ENCODE results near the gene MBTPS1. TPM values are rescaled to one million over a fixed set of nuclear protein-coding genes. Genes with fewer than 3 reads are reported as not detected.

Gene MBTPS1
- total and polyA plus RNA-seq, 2 donors from 2014 or later: 45.5 to 91.7 TPM

DNA sequence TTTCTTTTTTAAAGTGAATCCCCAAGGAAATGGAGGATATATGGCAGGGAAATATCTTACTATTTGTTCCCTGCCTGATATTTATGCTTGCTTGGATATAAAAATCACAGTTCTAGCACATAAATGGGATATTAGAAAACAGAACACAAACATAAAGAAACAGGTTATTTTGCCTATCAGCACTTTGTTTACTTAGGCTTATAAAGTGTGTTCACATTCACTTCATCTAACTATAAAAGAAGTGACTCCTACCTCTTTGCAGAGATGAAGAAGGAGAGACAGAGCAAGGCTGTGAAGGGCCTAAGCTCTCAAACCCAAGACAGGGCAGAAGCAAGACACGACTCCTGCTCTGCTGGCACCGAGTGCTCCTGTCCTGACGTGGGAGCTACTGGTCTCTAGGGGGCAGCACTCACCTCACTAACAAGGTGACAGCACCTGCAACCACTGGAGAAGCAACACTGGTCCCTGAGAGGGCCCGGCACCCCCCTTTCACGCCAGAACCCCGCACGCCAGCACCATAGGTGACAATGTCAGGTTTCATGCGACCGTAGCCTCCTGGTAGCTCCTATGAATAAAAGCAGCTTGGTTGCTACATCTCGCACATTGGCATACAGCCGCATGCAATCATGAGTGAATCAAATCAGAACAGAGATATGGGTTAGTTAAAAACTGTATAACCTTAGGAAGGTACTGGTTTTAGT is 32.0 kb downstream of the MBTPS1 start:
- no peaks in the 10 kb centered on the region for H3K9me3 ChIP-seq (ENCODE audit: control insufficient read depth in 2 of 3, insufficient read depth in 1 of 3, low read length in 3 of 3)
- intact Hi-C loops (cut with DNase I): no loop called here
- no peaks in the 10 kb centered on the region for H3K27me3 ChIP-seq (ENCODE audit: control insufficient read depth, insufficient read depth, low read length)
- no peaks in the 10 kb centered on the region for H3K4me1 ChIP-seq (ENCODE audit: control insufficient read depth in 2 of 3, insufficient read depth in 2 of 3, low read depth in 1 of 3, low read length in 3 of 3)
- H3K36me3 ChIP-seq (ENCODE audit: control insufficient read depth in 2 of 3, insufficient read depth in 3 of 3, low read length in 3 of 3): peaks cover 2 to 64% (median 63%) of the 10 kb centered on the region in 3 donors
- no peak overlapping the region for H3K9ac ChIP-seq (ENCODE audit: low read length in 3 of 3)
- H3K27ac ChIP-seq (ENCODE audit: low read depth in 2 of 2, low read length in 2 of 2): no peak overlapping the region
- H3K4me3 ChIP-seq (ENCODE audit: low read length in 3 of 3): no peak overlapping the region
- TF ChIP-seq CTCF (IDR thresholded peaks at IDR 0.05; ENCODE audit: borderline replicate concordance, extremely low read depth, insufficient read depth): peak; percentile 70
- no peak for FAIRE-seq
- DNase-seq: peak in 4 of 5 donors; percentile 62 to 78 (median 70)

GRCh38 chr16:84082835-84083569 is 33.7 kb downstream of the MBTPS1 start:
- Histone ChIP-seq H3K36me3 (ENCODE audit: control insufficient read depth in 2 of 3, insufficient read depth in 3 of 3, low read length in 3 of 3) (peaks cover 2 to 58% (median 52%) of the 10 kb centered on the region in 3 donors), H3K9me3 (ENCODE audit: control insufficient read depth in 2 of 3, insufficient read depth in 1 of 3, low read length in 3 of 3) (no peaks in the 10 kb centered on the region), H3K4me1 (ENCODE audit: control insufficient read depth in 2 of 3, insufficient read depth in 2 of 3, low read depth in 1 of 3, low read length in 3 of 3) (no peaks in the 10 kb centered on the region), H3K27me3 (ENCODE audit: control insufficient read depth, insufficient read depth, low read length) (no peaks in the 10 kb centered on the region), H3K27ac (ENCODE audit: low read depth in 2 of 2, low read length in 2 of 2) (no peak overlapping the region), H3K4me3 (ENCODE audit: low read length in 3 of 3) (no peak overlapping the region), H3K9ac (ENCODE audit: low read length in 3 of 3) (no peak overlapping the region)
- FAIRE-seq (no peak), DNase-seq (no peak)
- TF ChIP-seq CTCF (IDR thresholded peaks at IDR 0.05; ENCODE audit: borderline replicate concordance, extremely low read depth, insufficient read depth): no peak
- intact Hi-C loops (cut with DNase I): no loop called here

GRCh38 chr16:84082110-84082509 is 34.6 kb downstream of the MBTPS1 start:
- intact Hi-C loops (cut with DNase I): no loop called here
- H3K36me3 ChIP-seq (ENCODE audit: control insufficient read depth in 2 of 3, insufficient read depth in 3 of 3, low read length in 3 of 3): peaks cover 4 to 50% (median 48%) of the 10 kb centered on the region in 3 donors
- no peaks in the 10 kb centered on the region for H3K9me3 ChIP-seq (ENCODE audit: control insufficient read depth in 2 of 3, insufficient read depth in 1 of 3, low read length in 3 of 3)
- no peaks in the 10 kb centered on the region for H3K27me3 ChIP-seq (ENCODE audit: control insufficient read depth, insufficient read depth, low read length)
- no peak for TF ChIP-seq CTCF (IDR thresholded peaks at IDR 0.05; ENCODE audit: borderline replicate concordance, extremely low read depth, insufficient read depth)
- DNase-seq (no peak), FAIRE-seq (no peak)
- H3K4me1 ChIP-seq (ENCODE audit: control insufficient read depth in 2 of 3, insufficient read depth in 2 of 3, low read depth in 1 of 3, low read length in 3 of 3): no peaks in the 10 kb centered on the region
- H3K9ac ChIP-seq (ENCODE audit: low read length in 3 of 3): no peak overlapping the region
- H3K4me3 ChIP-seq (ENCODE audit: low read length in 3 of 3): no peak overlapping the region
- H3K27ac ChIP-seq (ENCODE audit: low read depth in 2 of 2, low read length in 2 of 2): no peak overlapping the region

Measured in kidney (tissue), 14 donors.